NT2/D1 (cell line): Measurements from ENCODE around the gene OR4D5.

Source experiments
- DNase-seq: peaks from one replicate; pipeline ENCODE4 v3.0.0-alpha.2; 2011; ENCODE audit warnings: low read depth, low spot score
- H3K27me3 ChIP-seq: 2 replicates; pipeline ENCODE4 v1.6.0; 2011; ENCODE audit warnings: mild to moderate bottlenecking; ENCODE audit not compliant: insufficient read length, insufficient read depth
- H3K36me3 ChIP-seq: 2 replicates; pipeline ENCODE4 v1.6.1; 2011; ENCODE audit warnings: mild to moderate bottlenecking, low read length, mixed read lengths; ENCODE audit not compliant: insufficient read depth, insufficient read length
- H3K4me1 ChIP-seq: 2 replicates; pipeline ENCODE4 v1.5.1; 2011; ENCODE audit not compliant: insufficient read depth, insufficient read length
- H3K4me3 ChIP-seq: 2 replicates; pipeline ENCODE4 v1.5.1; 2011; ENCODE audit warnings: low read depth; ENCODE audit not compliant: insufficient read length
- H3K9ac ChIP-seq: 2 replicates; pipeline ENCODE4 v1.6.0; 2011; ENCODE audit warnings: low read depth; ENCODE audit not compliant: insufficient read length
- H3K9me3 ChIP-seq: 2 replicates; pipeline ENCODE4 v1.5.1; 2011; ENCODE audit warnings: mild to moderate bottlenecking, low read length; ENCODE audit not compliant: insufficient read depth
- SUZ12 ChIP-seq: IDR thresholded peaks from 2 replicates; pipeline ENCODE4 v1.6.1; 2011; ENCODE audit not compliant: insufficient read length, insufficient read depth; ENCODE audit errors: extremely low read depth
- YY1 ChIP-seq: IDR thresholded peaks from 2 replicates; pipeline ENCODE4 v1.6.1; 2011; ENCODE audit not compliant: insufficient read length, insufficient read depth
- ZNF274 ChIP-seq: IDR thresholded peaks from 2 replicates; pipeline ENCODE4 v1.6.1; 2011; ENCODE audit warnings: mild to moderate bottlenecking, low read depth, low read length

OR4D5 gene

DNA sequence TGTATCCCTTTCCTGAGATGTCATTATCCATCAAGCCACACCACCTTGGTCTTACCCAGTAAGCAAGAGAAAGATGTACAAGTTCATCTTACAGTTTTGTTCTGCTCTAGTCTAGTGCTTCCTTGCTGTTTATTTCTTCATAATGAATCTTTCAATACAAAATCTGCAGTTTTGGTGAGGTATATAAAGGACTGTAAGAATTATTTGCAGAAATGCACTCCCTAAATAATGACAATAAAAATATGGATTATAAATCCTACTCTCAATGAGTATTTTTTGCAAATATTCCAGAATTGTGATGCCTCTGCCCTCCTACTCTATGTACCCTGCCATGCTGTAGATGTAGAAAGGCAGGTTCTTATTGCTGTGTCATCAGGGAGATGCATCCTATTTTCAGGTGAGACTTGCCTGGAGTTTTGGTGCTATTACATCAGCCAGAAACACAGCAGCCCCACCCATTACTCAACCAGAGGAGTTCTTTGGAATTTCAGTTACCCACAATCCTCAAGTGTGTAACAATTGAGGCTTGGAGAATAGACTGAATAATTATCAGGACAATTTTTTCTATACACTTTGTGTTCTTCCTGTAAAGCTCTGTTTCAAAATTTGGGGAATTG lies 38.4 kb downstream of the OR4D5 start, which contains the start of gene OR10S1:
TSS of gene OR10S1 (minus strand) at position 51 of the 617 bp plus-strand sequence. CDS start 117 bp downstream, outside the sequence.
- no peak for TF ChIP-seq YY1
- no peak for TF ChIP-seq SUZ12
- no peak for TF ChIP-seq ZNF274
- Histone ChIP-seq H3K36me3 (no peaks in the 10 kb centered on the region), H3K4me1 (no peaks in the 10 kb centered on the region), H3K9ac (no peak within 1 kb of the TSS), H3K27me3 (no peaks in the 10 kb centered on the region), H3K4me3 (no peak within 1 kb of the TSS), H3K9me3 (no peaks in the 10 kb centered on the region)
- DNase-seq: no peak

- DNase-seq: no peak
- no peaks in the 10 kb centered on the region for H3K4me1 ChIP-seq
- TF ChIP-seq ZNF274: no peak
- TF ChIP-seq YY1: no peak
- TF ChIP-seq SUZ12: no peak
- H3K9me3 ChIP-seq: no peaks in the 10 kb centered on the region
- H3K9ac ChIP-seq: no peak overlapping the region
- H3K27me3 ChIP-seq: no peaks in the 10 kb centered on the region
- H3K36me3 ChIP-seq: no peaks in the 10 kb centered on the region
- no peak overlapping the region for H3K4me3 ChIP-seq
Observed at GRCh38 chr11:123979311-123979710, 39.9 kb downstream of the OR4D5 start.
